BLaER1 (cell line): ENCODE results near the gene PALLD.
A peak's percentile ranks its signal among the peaks of the same experiment; 100 is the strongest.

Source experiments
- H3K27ac ChIP-seq: shearing (Covaris generic); formaldehyde crosslinking; 2 replicates; pipeline ENCODE4 v1.8.1; 2022
- H3K27me3 ChIP-seq: shearing (Covaris generic); formaldehyde crosslinking; 2 replicates; pipeline ENCODE4 v1.8.1; 2022
- H3K36me3 ChIP-seq: shearing (Covaris generic); formaldehyde crosslinking; 2 replicates; pipeline ENCODE4 v1.8.1; 2022
- H3K4me1 ChIP-seq: shearing (Covaris generic); formaldehyde crosslinking; 2 replicates; pipeline ENCODE4 v1.8.1; 2022
- H3K4me2 ChIP-seq: shearing (Covaris generic); formaldehyde crosslinking; 2 replicates; pipeline ENCODE4 v1.8.1; 2022
- H3K4me3 ChIP-seq: shearing (Covaris generic); formaldehyde crosslinking; 2 replicates; pipeline ENCODE4 v1.8.1; 2022
- H3K9ac ChIP-seq: shearing (Covaris generic); formaldehyde crosslinking; 2 replicates; pipeline ENCODE4 v1.8.1; 2022
- H3K9me3 ChIP-seq: shearing (Covaris generic); formaldehyde crosslinking; 2 replicates; pipeline ENCODE4 v1.8.1; 2022
- H4K20me1 ChIP-seq: shearing (Covaris generic); formaldehyde crosslinking; 2 replicates; pipeline ENCODE4 v1.8.1; 2022
- Cebpa-rat ChIP-seq: shearing (Covaris generic); IDR thresholded peaks from 2 replicates; pipeline ENCODE4 v1.8.1; 2022

PALLD gene

GRCh38 chr4:168847771-168848502, 351.1 kb downstream of the PALLD start:
- no peak overlapping the region for H3K4me3 ChIP-seq
- H3K27me3 ChIP-seq, result no peaks in the 10 kb centered on the region
- H3K4me2 ChIP-seq, result peak overlapping the region; percentile 49; the same call in 1 of the 2 replicates
- no peak for TF ChIP-seq Cebpa-rat
- no peak overlapping the region for H3K9ac ChIP-seq
- no peak overlapping the region for H3K27ac ChIP-seq
- peaks cover 18% of the 10 kb centered on the region for H3K4me1 ChIP-seq
- H3K36me3 ChIP-seq, result no peaks in the 10 kb centered on the region
- H4K20me1 ChIP-seq, result no peaks in the 10 kb centered on the region
- no peaks in the 10 kb centered on the region for H3K9me3 ChIP-seq

GRCh38 chr4:168849030-168849675, 352.3 kb downstream of the PALLD start:
- no peaks in the 10 kb centered on the region for H3K36me3 ChIP-seq
- peak overlapping the region; percentile 49 for H3K4me2 ChIP-seq
- no peaks in the 10 kb centered on the region for H4K20me1 ChIP-seq
- no peak overlapping the region for H3K27ac ChIP-seq
- H3K9ac ChIP-seq, result no peak overlapping the region
- no peaks in the 10 kb centered on the region for H3K27me3 ChIP-seq
- no peak overlapping the region for H3K4me3 ChIP-seq
- no peak for TF ChIP-seq Cebpa-rat
- H3K9me3 ChIP-seq, result no peaks in the 10 kb centered on the region
- peaks cover 26% of the 10 kb centered on the region for H3K4me1 ChIP-seq

- no peaks in the 10 kb centered on the region for H3K36me3 ChIP-seq
- TF ChIP-seq Cebpa-rat, result no peak
Measured at GRCh38 chr4:168849997-168850396, 353.1 kb downstream of the PALLD start.

GRCh38 chr4:168852387-168852786, 355.5 kb downstream of the PALLD start:
- Histone ChIP-seq H3K4me2 (no peak overlapping the region), H3K9ac (no peak overlapping the region), H3K4me3 (no peak overlapping the region), H4K20me1 (no peaks in the 10 kb centered on the region), H3K4me1 (peaks cover 26% of the 10 kb centered on the region), H3K27me3 (no peaks in the 10 kb centered on the region), H3K27ac (no peak overlapping the region), H3K9me3 (no peaks in the 10 kb centered on the region), H3K36me3 (no peaks in the 10 kb centered on the region)
- TF ChIP-seq Cebpa-rat, result no peak

More at GRCh38 chr4:168849997-168850396, 353.1 kb downstream of the PALLD start:
- Histone ChIP-seq H4K20me1 (no peaks in the 10 kb centered on the region), H3K27ac (no peak overlapping the region), H3K4me3 (no peak overlapping the region), H3K9me3 (no peaks in the 10 kb centered on the region), H3K4me1 (peaks cover 26% of the 10 kb centered on the region), H3K27me3 (no peaks in the 10 kb centered on the region), H3K9ac (no peak overlapping the region), H3K4me2 (no peak overlapping the region)

- H4K20me1 ChIP-seq, result no peaks in the 10 kb centered on the region
- TF ChIP-seq Cebpa-rat, result no peak
- H3K9me3 ChIP-seq, result no peaks in the 10 kb centered on the region
- peak overlapping the region; percentile 52 for H3K4me2 ChIP-seq
- no peaks in the 10 kb centered on the region for H3K36me3 ChIP-seq
- H3K4me1 ChIP-seq, result peaks cover 26% of the 10 kb centered on the region
- no peak overlapping the region for H3K9ac ChIP-seq
- no peaks in the 10 kb centered on the region for H3K27me3 ChIP-seq
- H3K4me3 ChIP-seq, result no peak overlapping the region
- H3K27ac ChIP-seq, result no peak overlapping the region
Measured at GRCh38 chr4:168852933-168853713, 356.3 kb downstream of the PALLD start.

GRCh38 chr4:168853770-168854169, 356.9 kb downstream of the PALLD start:
- H3K4me3 ChIP-seq, result no peak overlapping the region
- no peak overlapping the region for H3K9ac ChIP-seq
- no peak overlapping the region for H3K27ac ChIP-seq
- H3K4me2 ChIP-seq, result peak overlapping the region; percentile 52
- no peaks in the 10 kb centered on the region for H4K20me1 ChIP-seq
- no peaks in the 10 kb centered on the region for H3K9me3 ChIP-seq
- no peaks in the 10 kb centered on the region for H3K36me3 ChIP-seq
- no peak for TF ChIP-seq Cebpa-rat
- H3K4me1 ChIP-seq, result peaks cover 20% of the 10 kb centered on the region
- H3K27me3 ChIP-seq, result no peaks in the 10 kb centered on the region

- H3K4me1 ChIP-seq, result peaks cover 13% of the 10 kb centered on the region
- H3K27me3 ChIP-seq, result no peaks in the 10 kb centered on the region
- H3K9ac ChIP-seq, result no peak overlapping the region
Measured at GRCh38 chr4:168854350-168854921, 357.6 kb downstream of the PALLD start.

GRCh38 chr4:168856312-168856711, 359.5 kb downstream of the PALLD start:
- H3K27me3 ChIP-seq, result no peaks in the 10 kb centered on the region
- H3K4me3 ChIP-seq, result no peak overlapping the region
- H3K4me2 ChIP-seq, result no peak overlapping the region
- H3K36me3 ChIP-seq, result no peaks in the 10 kb centered on the region
- H3K9ac ChIP-seq, result no peak overlapping the region
- no peak for TF ChIP-seq Cebpa-rat
- no peaks in the 10 kb centered on the region for H3K9me3 ChIP-seq
- H3K4me1 ChIP-seq, result peaks cover 10% of the 10 kb centered on the region
- no peak overlapping the region for H3K27ac ChIP-seq
- H4K20me1 ChIP-seq, result no peaks in the 10 kb centered on the region

More at GRCh38 chr4:168854350-168854921, 357.6 kb downstream of the PALLD start:
- Histone ChIP-seq H3K4me3 (no peak overlapping the region), H3K27ac (no peak overlapping the region), H3K36me3 (no peaks in the 10 kb centered on the region), H4K20me1 (no peaks in the 10 kb centered on the region), H3K9me3 (no peaks in the 10 kb centered on the region), H3K4me2 (no peak overlapping the region)
- TF ChIP-seq Cebpa-rat, result no peak

- H3K4me1 ChIP-seq, result peaks cover 10% of the 10 kb centered on the region
- no peak overlapping the region for H3K27ac ChIP-seq
- H3K4me2 ChIP-seq, result no peak overlapping the region
- H4K20me1 ChIP-seq, result no peaks in the 10 kb centered on the region
- H3K4me3 ChIP-seq, result no peak overlapping the region
- no peak for TF ChIP-seq Cebpa-rat
- H3K36me3 ChIP-seq, result no peaks in the 10 kb centered on the region
- no peak overlapping the region for H3K9ac ChIP-seq
- H3K9me3 ChIP-seq, result no peaks in the 10 kb centered on the region
- no peaks in the 10 kb centered on the region for H3K27me3 ChIP-seq
Measured at GRCh38 chr4:168857009-168857408, 360.2 kb downstream of the PALLD start.
